Measurements from ENCODE around the gene BTBD9.

BTBD9 gene

DNA sequence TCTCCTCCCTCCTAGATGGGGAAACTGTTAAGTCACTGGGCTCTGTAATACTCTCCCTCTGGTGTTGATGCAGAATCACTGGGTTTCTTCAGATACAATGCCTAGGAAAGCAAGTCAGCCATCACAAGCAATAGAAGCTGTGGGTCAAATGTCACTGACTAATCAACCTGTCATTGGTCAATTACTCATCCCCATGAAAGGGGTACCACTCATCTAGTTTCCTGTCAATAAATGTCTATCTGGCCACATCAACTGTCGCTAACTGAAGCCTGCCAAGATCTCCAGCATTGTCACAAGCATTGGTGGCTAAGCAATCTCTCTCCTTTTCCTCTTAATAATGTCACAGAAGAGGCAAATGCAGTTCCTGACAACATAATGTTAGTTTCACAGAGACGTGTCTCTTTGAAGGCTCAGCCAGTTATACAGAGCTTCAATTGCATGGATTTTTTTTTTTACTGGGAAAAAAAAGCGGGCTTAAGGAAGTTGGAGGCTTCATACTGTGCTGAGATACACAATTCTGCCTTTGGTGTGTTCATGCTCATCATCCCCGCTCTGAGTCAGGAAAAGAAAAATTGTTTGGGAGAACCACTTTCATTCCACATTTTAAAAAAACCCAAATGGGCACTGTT lies 355.9 kb downstream of the BTBD9 start:
- DNase-seq (ENCODE audit: low spot score): no peak

GRCh38 chr6:38282911-38283310 lies 356.8 kb downstream of the BTBD9 start:
- no peak for DNase-seq (ENCODE audit: low spot score)

DNA sequence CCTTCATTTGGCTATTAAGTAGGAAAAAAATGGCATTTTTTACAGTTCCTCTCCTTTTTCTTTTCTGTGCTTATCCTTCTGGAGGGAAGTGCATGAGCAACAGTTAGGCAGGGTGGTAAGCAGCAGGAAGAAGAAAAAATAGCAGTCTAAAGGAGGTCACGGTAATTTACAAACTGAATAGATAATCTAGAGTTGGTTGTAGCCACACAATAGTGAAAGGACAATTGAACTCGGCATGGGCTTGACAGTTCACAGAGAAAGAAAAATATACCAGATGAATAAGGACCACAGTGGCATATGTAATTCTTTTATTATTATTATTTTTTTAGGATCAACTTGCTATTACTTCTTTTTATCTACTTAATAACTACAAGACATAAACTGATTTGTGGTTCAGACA lies 358.6 kb downstream of the BTBD9 start:
- DNase-seq (ENCODE audit: low spot score): no peak

DNA sequence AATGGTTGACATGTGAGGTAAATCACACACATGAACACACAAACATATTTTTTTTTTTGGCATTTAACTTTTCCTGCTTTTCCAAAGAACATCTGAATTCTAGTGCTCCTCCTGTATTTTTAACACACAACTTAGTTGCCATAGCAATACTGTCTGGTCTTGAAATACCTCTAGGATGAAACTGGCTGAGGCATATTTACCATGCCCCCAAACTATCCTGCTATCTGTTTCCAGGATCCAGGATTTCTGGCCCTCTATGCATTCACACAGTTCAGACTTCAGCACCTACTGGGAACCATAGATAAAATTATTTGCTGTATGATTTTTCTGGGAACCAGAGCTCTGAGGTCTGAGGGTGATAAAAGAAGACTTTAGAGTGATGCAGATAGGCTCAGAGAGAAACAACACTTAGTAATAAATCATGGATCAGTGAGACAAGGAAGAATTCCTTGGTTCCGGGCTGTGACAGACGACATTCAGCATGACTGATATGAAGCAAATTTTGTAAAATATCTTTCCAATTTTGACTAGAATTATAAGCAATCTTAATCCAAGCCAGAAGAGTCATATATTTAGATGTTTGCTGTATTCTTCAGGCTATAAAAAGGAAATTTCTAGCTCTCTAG lies 359.7 kb downstream of the BTBD9 start:
- DNase-seq (ENCODE audit: low spot score): no peak

GRCh38 chr6:38279423-38279822 lies 360.3 kb downstream of the BTBD9 start:
- no peak for DNase-seq (ENCODE audit: low spot score)

DNA sequence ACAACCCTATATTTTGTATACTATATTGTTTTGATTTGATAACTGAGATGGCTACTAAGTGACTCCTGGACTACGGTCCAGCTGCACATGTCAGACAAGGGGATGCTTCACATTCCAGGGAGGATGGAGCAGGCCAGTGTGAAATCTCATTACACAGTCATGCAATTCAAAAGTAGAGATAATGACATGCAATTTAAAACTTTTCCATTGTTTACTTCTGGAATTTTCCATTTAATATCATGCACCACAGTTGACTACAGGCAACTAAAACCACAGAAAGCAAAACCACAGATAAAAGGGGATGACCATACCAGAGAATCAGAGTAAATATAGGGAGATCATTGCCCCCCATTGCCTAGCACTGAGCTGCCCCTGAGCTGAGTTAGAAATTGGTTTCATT lies 366.4 kb downstream of the BTBD9 start:
- DNase-seq (ENCODE audit: low spot score): no peak

DNA sequence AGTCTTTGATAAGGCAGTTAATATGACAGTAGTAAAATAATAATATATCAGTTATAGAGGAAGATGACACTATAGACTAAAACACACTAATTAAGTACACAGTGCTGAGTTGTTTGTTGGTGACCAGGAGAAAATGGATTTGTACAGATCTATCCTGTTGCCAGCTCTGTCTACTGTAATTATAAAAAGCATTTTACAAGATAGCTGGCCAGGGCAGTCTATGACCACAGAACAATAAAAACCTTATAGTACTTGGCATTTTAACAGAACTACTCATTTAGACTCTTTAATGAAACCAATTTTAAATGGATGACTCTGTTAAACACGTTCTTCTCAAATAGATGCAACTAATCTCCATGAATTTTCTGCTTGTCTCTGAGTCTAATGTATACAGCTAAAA lies 367.5 kb downstream of the BTBD9 start:
- DNase-seq (ENCODE audit: low spot score): no peak

DNA sequence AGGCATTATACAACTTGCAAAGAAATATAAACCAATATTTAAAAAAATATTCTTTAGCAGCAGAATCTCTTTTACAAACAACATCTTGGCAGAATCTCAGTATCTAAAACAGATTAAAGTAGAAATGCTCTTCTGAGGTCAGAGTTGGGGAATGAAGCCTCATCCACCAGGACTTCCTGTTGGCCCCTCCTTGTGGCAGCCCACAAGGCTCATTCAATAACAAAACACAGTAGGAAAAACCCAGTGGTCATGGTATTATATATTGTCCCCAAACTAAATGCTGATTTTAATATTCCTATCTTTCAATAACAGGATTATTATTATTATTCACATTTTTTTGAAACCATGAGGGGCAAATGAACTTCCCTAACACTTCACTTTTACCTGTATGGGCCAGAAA lies 368.6 kb downstream of the BTBD9 start:
- DNase-seq (ENCODE audit: low spot score): no peak

GRCh38 chr6:38270367-38270766 lies 369.4 kb downstream of the BTBD9 start:
- DNase-seq (ENCODE audit: low spot score): no peak

DNA sequence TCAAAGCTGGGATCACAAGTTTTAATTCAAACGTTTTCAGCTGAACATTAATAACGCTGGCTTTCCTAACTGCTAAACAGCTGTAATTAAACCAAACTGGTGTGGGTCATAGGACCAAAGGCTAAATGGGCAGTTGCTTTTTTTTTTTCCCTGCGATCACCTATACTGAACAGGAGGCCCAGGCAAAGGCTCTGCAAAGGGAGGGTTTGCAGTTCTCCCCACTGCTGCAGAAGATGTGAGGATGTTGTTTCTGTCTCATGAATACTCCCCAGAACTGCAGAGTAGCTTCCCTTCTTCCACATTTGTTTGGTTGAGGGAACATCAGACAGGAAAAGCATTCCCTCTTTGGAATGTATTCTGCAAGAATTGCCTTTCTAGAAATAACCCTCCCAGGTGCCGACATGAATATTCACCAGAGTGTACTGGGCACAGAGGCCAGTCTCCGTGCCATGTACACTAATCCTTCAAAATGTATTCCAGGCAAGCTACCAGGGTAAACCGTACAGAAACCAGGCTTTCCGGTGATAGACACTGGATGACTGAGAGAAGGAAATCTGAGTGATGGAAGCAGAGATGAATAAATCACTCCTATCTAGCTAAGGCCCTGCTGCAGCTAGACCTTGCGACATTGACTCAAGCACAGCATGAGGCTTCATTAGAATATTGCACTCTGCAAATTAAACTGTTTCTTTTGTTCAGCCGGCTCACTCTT lies 370.1 kb downstream of the BTBD9 start:
- no peak for DNase-seq (ENCODE audit: low spot score)

DNA sequence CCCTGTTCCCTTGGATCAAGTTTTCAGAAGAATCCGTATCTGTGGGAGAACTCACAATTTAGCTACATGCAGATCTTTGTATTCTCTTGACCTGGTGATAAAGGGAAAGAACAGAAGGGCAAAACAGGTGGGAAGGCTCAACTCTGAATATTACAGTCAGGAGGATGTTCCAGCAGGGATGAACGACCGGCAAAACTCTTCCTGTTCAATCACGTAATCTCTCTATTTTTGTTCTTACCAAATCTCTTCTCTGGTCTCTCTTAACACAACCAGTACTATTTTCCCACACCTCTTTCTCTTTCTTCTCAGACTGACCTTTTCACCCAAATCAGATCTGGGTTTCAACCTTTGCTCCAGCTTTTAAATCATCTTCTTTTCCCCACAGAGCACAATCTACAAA lies 371.4 kb downstream of the BTBD9 start:
- DNase-seq (ENCODE audit: low spot score): no peak

DNA sequence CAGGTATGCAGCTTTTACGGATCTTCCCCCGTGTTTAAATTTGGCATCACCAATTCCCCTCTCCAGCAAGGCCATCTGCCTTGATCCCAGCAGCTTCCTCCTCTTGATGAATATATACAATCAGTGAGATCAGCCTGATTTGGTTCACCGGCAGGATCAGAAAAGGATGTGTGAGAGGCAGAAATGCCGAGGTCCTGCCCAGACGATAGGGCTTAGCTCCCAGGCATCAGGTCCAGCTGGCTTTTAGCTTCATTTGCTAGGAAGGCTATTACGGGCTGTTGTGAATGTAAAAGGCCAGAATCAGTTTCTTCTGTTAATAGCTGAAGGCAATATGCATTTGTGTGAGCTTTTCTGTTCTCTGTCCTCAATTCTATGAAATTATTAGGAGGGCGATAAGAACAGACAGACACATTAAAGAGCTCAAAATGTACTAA lies 372.8 kb downstream of the BTBD9 start:
- DNase-seq (ENCODE audit: low spot score): no peak

DNA sequence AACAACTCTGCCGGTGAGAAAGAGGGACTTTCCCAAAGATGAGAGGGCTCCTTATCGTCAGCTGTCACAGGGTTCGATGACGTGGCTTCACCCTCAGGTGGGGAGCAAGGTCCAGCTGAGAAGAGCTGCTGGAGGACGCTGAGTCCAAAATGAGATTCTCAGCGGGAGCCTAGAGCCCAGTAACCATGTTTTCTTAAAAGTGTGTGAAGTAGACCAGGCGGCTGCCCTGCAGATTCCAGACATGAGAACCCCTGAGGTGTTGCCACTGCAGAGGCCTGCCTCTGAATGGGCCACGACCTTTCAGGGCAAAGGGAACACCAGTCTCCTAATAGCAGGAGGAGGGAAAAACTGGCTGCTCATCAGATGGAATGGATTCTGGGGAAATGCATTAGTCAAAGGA lies 375.1 kb downstream of the BTBD9 start:
- DNase-seq (ENCODE audit: low spot score): no peak

- DNase-seq (ENCODE audit: low spot score): no peak
Measured at GRCh38 chr6:38262609-38263008, 377.1 kb downstream of the BTBD9 start.

DNA sequence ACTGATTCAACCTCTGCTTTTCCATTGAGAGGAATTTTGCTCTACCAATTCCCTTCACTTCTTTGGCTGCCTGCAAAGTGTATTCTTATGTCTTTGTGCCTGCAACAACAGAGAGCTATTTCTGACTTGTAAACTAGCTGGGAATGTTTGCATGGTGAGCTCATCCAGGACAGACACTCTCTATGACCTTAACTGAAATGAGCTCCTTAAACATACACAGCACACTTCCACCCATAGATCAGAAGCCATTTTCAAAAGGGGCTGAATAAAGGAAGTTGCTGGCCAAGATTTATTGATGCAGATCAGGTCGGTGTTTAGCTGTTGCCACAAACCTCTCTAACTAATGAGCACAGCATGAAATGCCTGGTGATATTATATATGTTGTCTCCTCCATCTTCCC lies 377.7 kb downstream of the BTBD9 start:
- peak; percentile 27 for DNase-seq (ENCODE audit: low spot score)

DNA sequence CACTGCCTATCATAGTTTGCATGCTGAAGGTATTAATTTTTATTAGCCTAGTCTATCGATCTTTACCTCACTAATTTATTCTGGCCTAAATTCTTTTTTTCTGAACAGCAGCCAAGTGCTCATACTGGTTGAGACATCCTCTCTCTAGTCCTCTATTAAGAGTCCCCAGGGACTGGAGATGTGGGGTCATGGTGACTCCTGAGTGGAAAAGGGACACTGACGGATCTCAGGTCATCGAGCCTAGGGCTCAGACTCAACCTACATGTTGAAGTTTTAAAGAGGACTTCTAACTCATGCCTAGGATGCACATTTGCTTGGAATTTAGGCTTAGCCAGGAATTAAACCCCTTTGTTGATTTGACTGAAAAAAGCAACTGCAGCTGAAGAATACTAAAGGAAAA lies 378.1 kb downstream of the BTBD9 start:
- DNase-seq (ENCODE audit: low spot score): no peak

GRCh38 chr6:38259736-38260135 lies 380.0 kb downstream of the BTBD9 start:
- DNase-seq (ENCODE audit: low spot score): no peak

GRCh38 chr6:38248500-38249234 lies 391.1 kb downstream of the BTBD9 start:
- no peak for DNase-seq (ENCODE audit: low spot score)

DNA sequence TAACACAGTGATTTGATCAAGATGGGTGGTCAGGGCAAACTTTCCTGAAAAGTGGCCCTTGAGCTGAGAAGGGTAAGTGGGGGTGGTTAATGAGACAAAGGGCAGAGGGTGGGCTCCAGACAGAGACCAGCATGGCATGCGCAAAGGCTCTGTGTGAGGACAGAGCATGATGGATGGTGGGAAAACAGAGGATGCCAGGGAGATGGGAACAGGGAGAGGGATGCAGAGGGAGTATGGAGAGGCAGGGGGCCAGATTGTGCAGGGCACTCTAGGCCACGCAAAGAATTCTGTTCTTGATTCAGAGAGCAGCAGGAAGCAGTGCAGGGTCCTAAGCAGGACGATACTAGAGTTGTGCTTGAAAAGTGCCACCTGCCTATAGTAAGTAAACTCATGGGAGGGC lies 394.4 kb downstream of the BTBD9 start:
- no peak for DNase-seq (ENCODE audit: low spot score)

- DNase-seq (ENCODE audit: low spot score): no peak
Measured at GRCh38 chr6:38244869-38245268, 394.9 kb downstream of the BTBD9 start.

DNA sequence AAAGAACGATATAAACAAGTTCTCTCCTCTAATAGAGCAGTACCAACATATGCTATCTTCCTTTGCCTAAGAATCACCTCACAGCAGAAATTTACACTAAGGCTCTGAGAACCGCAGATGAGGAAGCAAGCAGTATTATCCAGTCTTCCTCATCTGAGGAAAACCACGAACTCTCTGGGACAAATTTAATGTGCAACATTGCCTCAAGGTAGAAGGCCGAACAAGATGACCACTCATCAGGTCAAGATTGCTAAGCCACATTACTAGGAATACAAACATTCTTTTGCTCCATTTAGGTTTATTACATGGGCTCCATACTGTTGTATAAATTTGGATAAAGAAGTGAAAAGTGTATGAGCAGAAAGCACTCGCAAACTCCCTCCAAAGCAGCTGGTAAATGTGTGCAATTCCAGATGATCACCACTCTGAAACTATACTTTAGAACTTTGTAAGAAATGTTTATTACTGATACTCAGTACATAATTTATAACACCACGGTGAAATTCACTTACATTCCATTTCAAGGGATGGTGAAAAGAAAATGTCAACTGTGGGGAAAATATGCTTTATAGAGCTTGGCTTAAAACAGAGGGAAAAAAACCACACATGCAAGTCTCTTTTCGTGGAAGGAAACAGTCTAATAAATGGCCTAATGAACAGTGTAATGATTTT lies 398.4 kb downstream of the BTBD9 start:
- no peak for DNase-seq (ENCODE audit: low spot score)

DNA sequence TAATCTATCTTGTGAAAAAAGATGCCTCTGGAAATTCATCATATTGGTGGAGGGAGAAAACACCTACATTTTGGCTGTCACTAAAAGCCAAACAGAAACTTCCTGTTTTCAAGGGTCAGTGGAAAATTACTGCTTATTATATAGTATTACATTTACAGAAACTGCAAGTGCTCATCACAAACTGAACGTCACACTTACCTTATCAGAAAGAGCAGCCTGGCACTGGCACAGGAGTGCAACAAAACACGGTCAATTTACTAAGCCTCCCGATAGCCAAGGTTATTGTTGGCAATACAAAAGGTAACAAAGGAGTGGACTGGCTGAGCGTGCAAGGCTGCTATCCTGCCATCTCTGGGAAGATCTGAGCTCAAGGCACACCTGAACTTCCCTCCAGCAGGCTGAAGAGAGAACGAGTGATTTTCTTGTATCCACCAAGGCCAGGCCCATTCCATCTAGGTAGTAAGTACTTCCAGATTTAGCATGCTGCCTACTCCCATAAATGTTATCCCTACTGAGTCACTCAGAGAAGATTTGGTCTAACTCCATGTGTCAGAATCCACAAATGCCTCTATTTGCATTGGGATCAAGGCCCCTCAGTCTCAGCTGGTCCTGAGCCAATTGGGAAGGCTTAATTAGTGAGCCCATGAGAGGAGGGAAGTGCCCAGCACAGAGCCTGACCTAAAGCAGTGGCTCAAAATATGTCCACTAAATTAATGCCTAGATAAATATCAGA lies 399.8 kb downstream of the BTBD9 start:
- DNase-seq (ENCODE audit: low spot score): no peak

All from iPS-NIHi11 (cell line).